GM18907 (cell line): ENCODE results near the gene PCGF6.
"Not testable (repeated sequence)": the region's sequence is repeated elsewhere in the genome, so short reads cannot be mapped to it uniquely, and the experiment has no call there.

Source experiments
- ATAC-seq: cut with Tn5 transposase; IDR thresholded peaks from one replicate; pipeline ENCODE4 v1.9.1; 2021; ENCODE audit warnings: mild to moderate bottlenecking, moderate library complexity; ENCODE audit not compliant: unreplicated experiment

The PCGF6 gene, protein sequence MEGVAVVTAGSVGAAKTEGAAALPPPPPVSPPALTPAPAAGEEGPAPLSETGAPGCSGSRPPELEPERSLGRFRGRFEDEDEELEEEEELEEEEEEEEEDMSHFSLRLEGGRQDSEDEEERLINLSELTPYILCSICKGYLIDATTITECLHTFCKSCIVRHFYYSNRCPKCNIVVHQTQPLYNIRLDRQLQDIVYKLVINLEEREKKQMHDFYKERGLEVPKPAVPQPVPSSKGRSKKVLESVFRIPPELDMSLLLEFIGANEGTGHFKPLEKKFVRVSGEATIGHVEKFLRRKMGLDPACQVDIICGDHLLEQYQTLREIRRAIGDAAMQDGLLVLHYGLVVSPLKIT

GRCh38 chr10:103350517-103351260 is at the start of gene PCGF6:
Gene PCGF6 (minus strand): TSS chr10:103351140. CDS start chr10:103351066, 74 bp downstream.
- ATAC-seq = peak; percentile 83

DNA sequence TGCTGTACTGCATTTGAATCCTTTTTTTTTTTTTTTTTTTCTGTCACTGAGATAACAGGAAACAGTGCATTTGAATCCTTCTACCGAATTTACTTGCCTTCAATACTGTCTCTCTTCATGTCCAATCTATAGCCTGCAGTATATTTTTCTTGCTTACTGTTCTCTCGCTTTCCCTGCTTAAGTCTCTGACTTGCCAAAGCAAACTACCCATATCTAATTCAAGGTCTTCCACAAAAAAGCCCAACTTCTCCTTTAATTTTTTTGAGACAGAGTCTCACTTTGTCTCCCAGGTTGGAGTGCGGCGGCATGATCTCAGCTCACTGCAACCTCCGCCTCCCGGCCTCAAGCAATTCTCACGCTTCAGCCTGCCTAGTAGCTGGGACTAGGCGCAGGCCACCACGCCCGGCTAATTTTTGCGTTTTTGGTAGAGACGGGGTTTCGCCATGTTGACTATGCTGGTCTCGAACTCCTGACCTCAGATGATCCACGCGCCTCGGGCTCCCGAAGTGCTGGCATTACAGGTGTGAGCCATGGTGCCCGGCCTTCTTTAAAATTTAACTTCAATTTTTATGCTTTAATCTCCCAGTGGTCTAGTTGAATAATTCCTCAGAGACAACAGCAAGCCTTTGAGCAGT is 46.4 kb upstream of the PCGF6 start:
- no peak for ATAC-seq

GRCh38 chr10:103396789-103397087 is 45.8 kb upstream of the PCGF6 start:
- ATAC-seq = no peak

GRCh38 chr10:103396067-103396788 is 45.3 kb upstream of the PCGF6 start, which contains the start of the genes ATP5MK and PDCD11:
Gene ATP5MK (minus strand): TSS chr10:103396475. CDS start chr10:103392457, 4,018 bp downstream.
Gene PDCD11 (plus strand): TSS chr10:103396626. CDS start chr10:103398427, 1,801 bp downstream.
- ATAC-seq = peak; percentile 98

GRCh38 chr10:103395754-103396066 is 44.8 kb upstream of the PCGF6 start:
- peak; percentile 1 for ATAC-seq

DNA sequence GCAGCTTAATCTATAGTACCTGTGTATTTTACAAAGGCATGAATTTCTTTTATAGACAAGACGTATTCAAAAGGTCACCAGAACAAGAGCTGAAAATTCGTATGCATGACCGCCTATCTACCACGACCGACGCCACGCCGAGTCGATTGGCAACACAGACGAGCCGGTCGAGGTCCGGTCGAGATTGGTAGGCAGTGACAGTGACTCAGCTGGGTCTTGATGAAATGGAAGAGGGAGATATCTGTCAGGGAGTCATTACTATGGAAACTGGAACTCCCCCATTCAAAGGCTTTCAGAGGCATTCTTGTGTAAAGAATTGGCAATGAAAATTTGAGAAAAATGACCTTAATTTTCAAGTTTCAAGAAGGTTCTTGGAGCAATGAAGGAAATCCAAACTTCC is 43.2 kb upstream of the PCGF6 start:
- ATAC-seq = no peak

- ATAC-seq = peak; percentile 56
Observed at GRCh38 chr10:103382769-103383168, 31.8 kb upstream of the PCGF6 start.

DNA sequence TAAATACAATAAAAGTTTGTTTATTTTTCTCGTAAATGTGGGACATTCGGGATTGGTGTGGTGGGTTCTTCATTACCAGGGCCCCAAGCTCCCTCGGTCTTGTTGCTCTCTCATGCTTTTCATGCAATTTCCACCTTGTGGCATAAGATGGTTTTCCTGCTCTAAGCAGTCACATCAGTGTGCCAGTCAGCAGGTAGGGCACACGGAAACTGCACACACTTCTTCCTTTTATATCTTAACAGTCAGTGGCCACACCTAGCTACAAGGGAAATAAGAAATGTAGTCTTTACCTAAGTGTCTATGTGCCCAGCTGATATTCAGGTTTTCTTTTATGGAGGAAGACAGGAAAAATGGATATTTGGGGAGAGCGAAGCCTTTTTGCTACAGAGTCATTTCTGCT is 23.3 kb upstream of the PCGF6 start:
- ATAC-seq = no peak

DNA sequence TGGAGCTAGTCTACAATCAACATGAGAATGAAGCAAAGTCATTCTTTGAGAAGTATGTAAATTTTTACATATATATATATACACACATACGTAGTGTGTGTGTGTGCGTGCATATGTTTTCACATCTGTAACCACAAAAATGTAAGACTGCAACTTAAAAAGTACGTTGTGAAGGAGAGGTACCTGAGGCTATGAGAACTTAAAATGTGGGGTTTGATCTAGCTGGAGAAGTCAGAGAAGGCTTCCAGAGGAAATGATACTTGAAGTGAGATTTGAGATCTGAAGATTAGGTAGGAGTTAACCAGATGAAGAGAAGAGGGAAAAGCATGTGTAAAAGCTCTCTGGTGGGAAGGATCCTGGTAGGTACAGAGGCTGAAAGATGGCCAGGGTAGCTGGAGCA is 22.6 kb upstream of the PCGF6 start:
- no peak for ATAC-seq

- ATAC-seq = peak; percentile 75
Observed at GRCh38 chr10:103367782-103368518, 17.0 kb upstream of the PCGF6 start, which contains the start of gene TAF5. Gene TAF5 (plus strand): TSS chr10:103367976. CDS start chr10:103367990, 14 bp downstream.

GRCh38 chr10:103367379-103367781 is 16.4 kb upstream of the PCGF6 start:
- ATAC-seq = no peak

GRCh38 chr10:103360791-103361190 is 9.9 kb upstream of the PCGF6 start:
- ATAC-seq = not testable (repeated sequence)

- not testable (repeated sequence) for ATAC-seq
Observed at GRCh38 chr10:103359493-103359892, 8.6 kb upstream of the PCGF6 start.

- no peak for ATAC-seq
Observed at GRCh38 chr10:103355906-103356599, 5.1 kb upstream of the PCGF6 start.

DNA sequence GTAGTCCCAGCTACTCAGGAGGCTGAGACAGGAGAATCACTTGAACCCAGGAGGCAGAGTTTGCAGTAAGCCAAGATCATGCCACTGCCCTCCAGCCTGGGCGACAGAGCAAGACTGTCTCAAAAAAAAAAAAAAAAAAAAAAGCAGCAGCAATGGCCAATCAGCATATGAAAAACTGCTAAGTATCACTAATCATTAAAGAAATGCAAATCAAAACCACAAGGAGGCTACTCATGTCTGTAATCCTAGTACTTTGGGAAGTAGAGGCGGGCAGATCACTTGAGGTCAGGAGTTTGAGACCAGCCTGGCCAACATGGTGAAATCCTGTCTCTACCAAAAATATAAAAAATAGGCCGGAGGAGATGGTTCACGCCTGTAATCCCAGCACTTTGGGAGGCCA is 3.6 kb upstream of the PCGF6 start:
- ATAC-seq = not testable (repeated sequence)

DNA sequence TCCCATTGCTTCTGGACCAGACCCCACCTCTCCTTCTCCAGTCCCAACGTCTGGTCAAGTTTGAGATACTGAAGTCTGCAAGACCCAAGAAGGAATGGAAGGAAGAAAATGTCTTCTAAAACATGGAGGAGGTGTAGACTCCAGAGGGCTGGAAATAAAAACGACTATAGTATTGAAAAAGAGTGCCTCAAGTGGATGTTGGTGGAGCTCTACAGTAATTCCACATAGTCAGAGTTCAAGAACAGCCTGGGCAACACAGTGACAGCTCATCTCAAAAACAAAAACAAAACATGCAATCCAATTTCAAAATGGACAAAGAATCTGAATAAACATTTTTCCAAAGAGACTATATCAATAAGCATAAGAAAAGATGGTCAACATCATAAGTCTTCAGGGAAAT is 2.3 kb upstream of the PCGF6 start:
- ATAC-seq = no peak

DNA sequence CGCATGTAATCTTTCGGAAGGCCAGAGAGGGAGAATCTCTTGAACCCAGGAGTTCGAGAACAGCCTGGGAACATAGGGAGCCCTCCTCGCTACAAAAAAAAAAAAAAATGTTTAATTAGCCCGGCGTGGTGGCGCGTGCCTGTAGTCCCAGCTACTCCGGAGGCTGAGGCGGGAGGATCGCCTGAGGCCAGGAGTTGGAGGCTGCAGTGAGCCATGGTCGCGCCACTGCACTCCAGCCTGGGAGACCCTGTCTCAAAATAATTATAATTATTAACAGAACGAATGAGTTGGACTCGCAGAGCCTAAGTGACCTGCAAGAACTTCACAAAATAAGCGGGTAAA is 794 bp downstream of the PCGF6 start:
- ATAC-seq = no peak

- no peak for ATAC-seq
Observed at GRCh38 chr10:103336370-103336769, 14.6 kb downstream of the PCGF6 start.

DNA sequence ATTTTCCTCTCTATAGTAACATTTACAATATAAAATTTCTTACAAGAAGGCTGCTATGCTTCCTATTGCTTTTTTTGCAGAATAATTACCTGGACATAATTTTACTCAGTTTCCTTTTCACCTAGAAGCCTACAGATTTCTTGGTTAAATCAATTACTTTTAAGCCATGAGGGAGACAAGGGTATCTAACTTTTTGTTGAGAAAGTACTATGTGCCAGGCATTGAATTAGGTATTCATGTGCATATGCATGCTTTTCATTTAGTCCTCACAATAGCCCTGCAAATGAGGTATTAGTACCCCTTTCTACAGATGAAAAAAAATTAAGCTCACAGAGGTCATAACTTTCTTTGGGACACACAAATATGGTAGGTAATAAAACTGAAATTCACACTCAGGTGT is 16.4 kb downstream of the PCGF6 start:
- no peak for ATAC-seq

- no peak for ATAC-seq
Observed at GRCh38 chr10:103333934-103334520, 16.9 kb downstream of the PCGF6 start.
